Esophagus mucosa (tissue), 1 donor: ENCODE data around the gene CSTPP1. TPM values are rescaled to one million over a fixed set of nuclear protein-coding genes. Genes with fewer than 3 reads are reported as not detected.
"Not testable (repeated sequence)": the region's sequence is repeated elsewhere in the genome, so short reads cannot be mapped to it uniquely, and the experiment has no call there.

ENCODE experiments used
- ATAC-seq: fragments of 200-7000 bp; cut with Tn5 transposase; one replicate; pipeline ENCODE4 v1.9.1; 2020
- total RNA-seq: library from RNA; stranded (reverse); gene quantifications from one replicate; pipeline ENCODE4 v1.2.4, GENCODE V29; 2023
- donor health status: DM: yes; HTN: yes; CAD: no.

The CSTPP1 gene
- total RNA-seq, 1 donor from 2014 or later: 12.6 TPM

DNA sequence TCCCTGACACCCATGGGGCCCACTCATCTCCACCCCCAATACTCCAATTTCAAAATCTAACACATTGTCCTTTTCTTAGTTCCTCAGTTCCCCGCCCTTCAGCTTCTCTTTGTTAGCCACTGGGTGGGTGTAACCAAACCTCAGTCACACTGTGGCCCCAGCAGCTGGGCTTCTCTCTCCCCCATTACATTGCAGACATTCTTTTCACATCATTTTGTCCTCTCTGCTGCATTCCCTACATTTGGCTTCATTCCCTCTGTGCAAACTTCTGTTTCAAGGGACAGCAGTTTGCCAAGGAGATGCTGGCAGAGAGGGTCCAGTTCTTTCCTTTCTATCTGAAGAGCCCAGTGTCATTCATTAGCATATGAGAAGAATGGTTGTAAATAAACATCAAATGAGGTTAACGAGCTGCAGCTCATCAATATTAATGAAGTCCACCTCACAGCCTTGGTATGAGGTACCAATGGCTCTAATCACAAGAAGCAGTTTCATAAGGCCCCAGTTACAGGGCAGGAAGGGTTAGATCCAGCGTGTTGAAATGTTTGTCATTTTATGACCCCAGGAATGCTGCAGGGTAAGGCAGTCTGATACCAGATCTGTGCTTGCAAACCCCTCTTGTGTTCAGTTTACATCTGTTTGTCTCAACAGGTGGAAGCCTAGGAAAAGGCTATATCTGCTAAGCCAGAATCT is 167.8 kb downstream of the CSTPP1 start:
- no peak for ATAC-seq

DNA sequence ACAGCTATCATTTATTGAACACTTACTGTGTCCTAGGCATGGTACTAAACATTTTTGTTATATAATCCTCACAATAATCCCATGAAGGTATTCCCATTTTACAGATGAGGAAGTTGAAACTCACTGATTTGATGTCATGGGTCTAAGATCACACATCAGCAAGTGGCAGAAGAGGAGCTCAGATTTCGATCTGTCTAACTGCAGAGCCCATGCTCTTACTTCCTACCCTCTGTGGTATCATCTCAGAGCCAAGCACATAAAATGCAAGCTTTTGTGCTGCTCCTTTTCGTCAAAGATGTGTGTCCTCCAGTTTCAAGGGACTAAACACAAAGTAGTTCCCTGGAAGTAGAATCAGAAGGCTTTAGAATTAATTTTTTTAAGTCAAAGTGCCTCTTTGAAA is 169.0 kb downstream of the CSTPP1 start:
- no peak for ATAC-seq

DNA sequence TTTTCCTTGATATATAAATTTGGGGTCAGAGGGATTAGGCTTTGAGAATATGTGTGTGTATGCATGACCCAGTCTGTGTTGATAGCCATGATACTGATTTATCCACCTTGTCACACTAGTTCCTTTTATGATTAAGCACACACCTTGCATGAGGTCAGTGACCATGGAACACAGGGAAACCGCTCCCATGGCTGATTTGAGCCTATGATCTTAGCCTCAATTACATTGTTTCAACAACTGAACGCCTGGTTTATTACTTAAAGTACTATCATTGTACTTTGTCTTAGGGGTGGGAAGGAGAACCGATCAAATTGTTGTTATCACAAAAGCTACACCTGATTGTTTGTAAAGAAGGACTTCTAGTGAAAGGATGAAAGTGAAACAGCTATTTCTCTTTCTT is 169.4 kb downstream of the CSTPP1 start:
- peak; percentile 67 for ATAC-seq

- no peak for ATAC-seq
Measured at GRCh38 chr11:47106798-47107411, 170.3 kb downstream of the CSTPP1 start.

DNA sequence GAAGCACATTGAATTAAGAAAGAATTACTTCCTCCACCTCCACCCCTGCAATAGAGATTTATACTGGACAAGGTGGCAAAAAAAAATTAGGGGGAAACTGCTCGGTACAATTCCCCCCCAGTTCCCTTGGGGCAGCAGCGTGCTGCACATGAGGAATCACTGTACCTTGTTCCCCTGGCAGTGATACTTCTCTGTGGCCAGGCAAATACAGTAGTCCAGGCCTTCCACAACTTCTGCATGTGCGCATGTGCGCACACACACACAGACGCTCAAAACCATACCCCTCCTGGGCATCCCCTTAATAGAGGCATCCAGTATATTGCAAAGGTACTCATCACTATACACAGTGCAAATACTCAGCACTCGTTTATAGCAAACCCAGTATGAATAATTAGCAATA is 171.2 kb downstream of the CSTPP1 start:
- no peak for ATAC-seq

DNA sequence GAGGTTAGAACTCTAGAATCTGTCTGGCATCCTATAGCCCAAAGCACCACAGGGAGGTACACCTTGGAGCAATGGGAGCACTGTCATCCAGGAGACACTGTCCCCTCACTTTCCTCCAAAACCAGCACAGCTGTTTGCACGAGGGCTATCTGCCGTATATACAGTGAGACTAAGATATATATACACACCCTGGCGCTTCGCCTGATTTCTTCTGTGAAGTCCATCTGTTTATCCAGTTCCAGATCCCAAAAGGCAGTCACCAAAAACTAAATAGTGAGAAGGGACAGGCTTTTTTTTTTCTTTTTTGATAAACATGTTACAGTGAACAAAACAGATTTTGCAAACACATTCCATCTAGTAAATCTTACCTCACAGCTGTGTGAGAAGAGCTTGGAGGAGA is 171.7 kb downstream of the CSTPP1 start:
- ATAC-seq: no peak

- ATAC-seq: no peak
Measured at GRCh38 chr11:47109051-47109726, 172.6 kb downstream of the CSTPP1 start.

DNA sequence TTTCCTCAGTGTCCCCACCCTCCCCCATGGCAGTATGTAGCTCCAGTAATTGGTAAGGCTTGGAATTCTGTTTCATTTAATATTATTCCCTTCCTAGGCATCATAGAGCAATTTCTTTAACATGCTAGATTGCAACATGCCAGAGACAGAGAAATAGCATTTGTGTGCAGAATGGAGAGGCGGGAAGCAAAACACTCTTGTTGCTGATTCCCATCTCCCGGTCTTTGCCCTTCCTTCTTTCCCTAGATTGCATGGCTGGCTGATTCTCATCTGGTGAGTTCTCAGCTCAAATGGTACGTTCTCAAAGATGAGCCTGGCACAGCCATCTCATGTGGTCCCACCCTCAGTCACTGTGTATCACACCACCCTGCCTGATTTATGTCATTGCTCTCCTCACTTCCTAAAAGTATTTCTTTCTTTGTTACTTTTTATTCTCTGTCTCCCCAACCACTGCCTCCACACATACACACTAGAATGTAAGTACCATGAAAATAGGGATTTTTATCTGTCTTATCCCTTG is 173.2 kb downstream of the CSTPP1 start:
- ATAC-seq: no peak

GRCh38 chr11:47111318-47111804 is 174.8 kb downstream of the CSTPP1 start:
- peak; percentile 28 for ATAC-seq

DNA sequence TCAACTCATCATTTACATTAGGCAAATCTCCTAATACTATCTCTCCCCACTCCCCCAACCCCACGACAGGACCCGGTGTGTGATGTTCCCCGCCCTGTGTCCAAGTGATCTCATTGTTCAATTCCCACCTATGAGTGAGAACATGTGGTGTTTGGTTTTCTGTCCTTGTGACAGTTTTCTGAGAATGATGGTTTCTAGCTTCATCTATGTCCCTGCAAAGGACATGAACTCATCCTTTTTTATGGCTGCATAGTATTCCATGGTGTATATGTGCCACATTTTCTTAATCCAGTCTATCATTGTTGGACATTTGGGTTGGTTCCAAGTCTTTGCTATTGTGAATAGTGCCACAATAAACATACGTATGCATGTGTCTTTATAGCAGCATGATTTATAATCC is 176.4 kb downstream of the CSTPP1 start:
- not testable (repeated sequence) for ATAC-seq

DNA sequence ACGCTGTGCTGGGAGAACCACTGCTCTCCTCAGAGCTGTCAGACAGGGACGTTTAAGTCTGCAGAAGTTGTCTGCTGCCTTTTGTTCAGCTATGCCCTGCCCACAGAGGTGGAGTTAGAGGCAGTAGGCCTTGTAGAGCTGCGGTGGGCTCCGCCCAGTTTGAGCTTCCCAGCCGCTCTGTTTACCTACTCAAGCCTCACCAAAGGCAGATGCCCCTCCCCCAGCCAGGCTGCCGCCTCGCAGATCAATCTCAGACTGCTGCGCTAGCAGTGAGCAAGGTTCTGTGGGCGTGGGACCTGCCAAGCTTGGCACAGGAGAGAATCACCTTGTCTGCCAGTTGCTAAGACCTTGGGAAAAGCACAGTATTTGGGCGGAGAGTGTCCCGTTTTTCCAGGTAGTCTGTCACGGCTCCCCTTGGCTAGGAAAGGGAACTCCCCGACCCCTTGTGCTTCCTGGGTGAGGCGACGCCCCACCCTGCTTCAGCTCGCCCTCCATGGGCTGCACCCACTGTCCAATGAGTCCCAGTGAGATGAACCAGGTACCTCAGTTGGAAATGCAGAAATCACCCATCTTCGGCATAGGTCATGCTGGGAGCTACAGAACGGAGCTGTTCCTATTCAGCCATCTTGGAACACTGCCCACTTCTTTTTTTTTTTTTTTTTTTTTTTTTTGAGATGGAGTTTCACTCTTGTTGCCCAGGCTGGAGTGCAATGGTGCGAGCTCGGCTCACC is 182.6 kb downstream of the CSTPP1 start:
- ATAC-seq: peak; percentile 79

DNA sequence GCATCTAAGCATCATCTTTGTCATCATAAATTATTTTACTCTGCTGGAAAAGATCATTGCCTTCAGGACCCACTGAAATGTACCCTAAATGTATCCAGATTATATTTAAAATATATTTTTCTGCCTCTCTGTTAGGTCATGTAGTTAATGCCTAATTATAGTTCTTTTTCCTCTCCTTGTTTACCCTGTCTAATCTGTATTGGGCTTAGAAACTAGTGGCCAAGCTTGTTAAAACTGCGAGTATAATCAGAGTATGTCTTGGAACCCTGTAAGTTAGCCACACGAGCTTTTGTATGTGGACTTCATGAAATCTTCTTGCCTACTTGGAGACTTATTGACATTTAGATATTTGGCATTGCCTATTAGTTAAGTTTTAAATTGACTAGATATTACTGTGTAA is 184.5 kb downstream of the CSTPP1 start:
- no peak for ATAC-seq

GRCh38 chr11:47121731-47122130 is 185.2 kb downstream of the CSTPP1 start:
- ATAC-seq: no peak

DNA sequence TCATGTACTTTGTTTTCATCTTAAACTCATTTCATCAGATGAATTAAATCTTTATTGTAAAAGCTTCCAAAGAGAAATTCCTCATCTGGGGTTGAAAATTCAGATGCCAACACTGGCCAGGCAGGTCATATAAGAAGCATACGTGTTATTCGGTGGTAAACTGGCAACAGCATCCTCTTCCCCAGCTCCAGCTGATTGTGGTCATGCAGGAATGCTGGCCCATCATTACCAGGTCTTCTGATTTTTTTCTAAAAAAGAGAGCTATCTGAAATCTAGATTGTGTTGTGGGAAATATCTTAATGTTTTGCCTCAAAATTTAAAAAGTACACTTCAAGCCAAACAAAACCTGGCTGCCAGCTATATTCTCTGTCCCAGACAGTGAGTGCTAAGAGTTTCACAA is 186.5 kb downstream of the CSTPP1 start:
- ATAC-seq: no peak

GRCh38 chr11:47124675-47125074 is 188.1 kb downstream of the CSTPP1 start:
- no peak for ATAC-seq

GRCh38 chr11:47125083-47125482 is 188.5 kb downstream of the CSTPP1 start:
- ATAC-seq: no peak

DNA sequence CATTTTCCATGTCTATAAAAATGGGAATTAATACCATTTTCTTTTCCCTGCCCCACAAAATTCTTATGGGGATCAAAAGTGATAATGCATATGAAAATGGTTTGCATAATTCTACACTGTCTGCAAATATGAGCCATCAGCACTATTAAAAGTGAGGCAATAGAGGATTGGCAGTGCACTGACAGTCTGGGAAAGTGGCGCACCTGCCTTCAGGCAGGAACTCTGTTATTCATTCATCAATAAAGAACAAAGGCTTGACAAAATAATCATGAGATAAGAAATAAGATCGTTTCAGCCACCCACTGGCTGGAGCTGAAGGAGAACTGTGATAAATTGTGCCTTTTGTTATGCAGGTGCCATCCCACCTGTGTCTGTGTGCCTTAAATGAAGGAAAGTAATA is 190.7 kb downstream of the CSTPP1 start:
- ATAC-seq: no peak

DNA sequence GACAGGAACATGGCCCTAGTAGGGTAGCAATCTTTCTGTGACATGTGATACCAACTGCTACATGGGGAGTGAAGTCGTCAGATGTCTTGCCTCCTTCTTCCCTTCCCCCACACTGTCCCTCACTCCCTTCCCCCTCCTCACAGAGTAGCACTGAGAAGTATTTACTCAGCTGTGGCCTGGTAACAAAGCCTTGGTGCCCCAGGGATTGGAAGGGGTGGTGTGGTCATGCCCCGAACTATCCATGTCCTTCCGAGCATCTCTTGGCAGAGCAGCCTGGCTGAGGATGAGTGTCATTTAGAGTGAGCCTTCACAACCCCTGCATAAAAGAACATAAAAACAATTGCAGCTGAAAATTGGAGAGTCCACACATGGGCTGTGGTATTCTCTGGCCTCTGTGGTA is 194.0 kb downstream of the CSTPP1 start:
- no peak for ATAC-seq

DNA sequence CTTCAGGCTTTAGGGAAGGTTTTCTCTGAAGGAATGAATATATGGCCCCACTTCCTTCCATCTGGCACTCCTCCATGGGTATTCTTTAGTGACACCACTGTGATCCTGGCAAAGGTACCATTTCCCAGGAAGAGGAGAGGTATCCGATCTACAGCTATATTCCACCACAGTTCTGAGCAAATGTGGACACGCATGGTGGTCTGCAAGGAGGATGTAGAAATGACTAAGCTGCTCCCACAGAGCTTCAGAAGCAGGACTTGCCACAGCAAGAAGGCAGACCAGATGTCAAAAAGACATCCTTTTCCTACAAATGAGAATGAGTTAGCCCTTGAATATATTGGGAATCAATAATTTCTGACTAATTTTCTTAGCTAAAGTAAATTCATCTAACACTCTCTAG is 194.6 kb downstream of the CSTPP1 start:
- ATAC-seq: no peak

- ATAC-seq: no peak
Measured at GRCh38 chr11:47132490-47132889, 195.9 kb downstream of the CSTPP1 start.

DNA sequence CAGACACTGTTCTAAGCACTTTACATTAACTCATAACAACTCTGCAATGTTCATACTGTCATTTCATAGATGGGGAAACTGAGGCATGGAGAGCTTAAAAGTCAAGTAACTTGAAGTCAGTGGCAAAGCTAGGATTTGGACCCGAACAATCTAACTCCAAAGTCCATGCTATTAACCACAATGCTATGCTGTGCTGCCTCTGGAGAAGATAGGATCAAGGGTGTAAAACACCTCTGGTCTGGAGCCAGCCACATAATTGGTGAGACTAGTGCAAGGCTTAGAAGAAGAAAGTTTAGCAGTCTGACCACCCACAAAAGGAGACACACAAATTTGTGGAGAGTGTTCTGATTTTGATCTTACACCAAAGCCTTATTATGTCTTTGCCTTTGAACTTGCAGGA is 196.4 kb downstream of the CSTPP1 start:
- ATAC-seq: no peak

DNA sequence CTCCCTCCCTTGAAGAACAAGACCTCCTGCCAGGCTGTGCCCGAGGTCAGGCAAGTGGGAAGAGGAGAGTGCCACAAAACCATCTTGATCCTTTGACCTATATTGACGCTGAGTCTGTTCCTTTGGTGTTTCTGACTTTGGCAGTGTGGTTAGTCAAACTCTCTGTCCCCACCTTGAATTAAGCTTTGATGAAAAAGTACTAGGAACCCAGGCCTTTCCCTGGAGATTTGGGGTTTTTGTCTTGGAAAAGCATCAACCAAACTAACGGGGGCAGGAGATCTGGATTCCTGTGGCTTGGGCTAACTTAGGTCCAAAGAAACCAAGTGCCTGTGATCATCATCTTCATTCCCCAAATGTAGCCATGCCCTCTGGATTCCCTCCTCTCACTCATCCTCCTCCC is 199.8 kb downstream of the CSTPP1 start:
- no peak for ATAC-seq

GRCh38 chr11:47136921-47137320 is 200.4 kb downstream of the CSTPP1 start:
- no peak for ATAC-seq
